Gastrocnemius medialis (tissue), 4 donors: ENCODE data around the gene SEPTIN2.
"Not testable (repeated sequence)": the region's sequence is repeated elsewhere in the genome, so short reads cannot be mapped to it uniquely, and the experiment has no call there.

Experiments used
- CTCF ChIP-seq, 5 experiments: fragments of 450-650 bp in 3 of 5; fragments of 200-600 bp in 2 of 5; sonication (generic) in 2 of 5; IDR thresholded peaks in 4 of 5; conservative IDR thresholded peaks in 1 of 5; 1 replicate in 4 of 5; 2 replicates in 1 of 5; pipeline ENCODE4 v1.5.1; 2016 to 2019; ENCODE audit warnings: antibody characterized with exemption in 5 of 5, mild to moderate bottlenecking in 3 of 5, moderate library complexity in 3 of 5
- POLR2A ChIP-seq, 2 donors: fragments of 450-650 bp; IDR thresholded peaks; one replicate each; pipeline ENCODE4 v1.6.1; 2017; ENCODE audit warnings: antibody characterized with exemption in 2 of 2, mild to moderate bottlenecking in 2 of 2, moderate library complexity in 2 of 2

GRCh38 chr2:241392753-241393152 is 77.0 kb downstream of the SEPTIN2 start:
- not testable (repeated sequence) for TF ChIP-seq CTCF (IDR thresholded peaks at IDR 0.05 in 4 of 5, conservative IDR thresholded peaks at IDR 0.05 in 1 of 5); POLR2A (IDR thresholded peaks at IDR 0.05)
